Fibroblast of lung (primary cell): Measurements from ENCODE around the gene IGDCC3.

Source experiments
- CTCF ChIP-seq, 2 donors: IDR thresholded peaks in 1 of 2; conservative IDR thresholded peaks in 1 of 2; 1 replicate in 1 of 2; 2 replicates in 1 of 2; pipeline ENCODE4 v1.5.1; 2011 to 2012; ENCODE audit warnings: low read length in 2 of 2, control low read depth in 1 of 2, inconsistent platforms in 1 of 2, low read depth in 1 of 2, mild to moderate bottlenecking in 1 of 2
- EZH2 ChIP-seq: IDR thresholded peaks from 2 replicates; pipeline ENCODE4 v1.5.1; 2012; ENCODE audit warnings: low read length, control low read depth, mild to moderate bottlenecking; ENCODE audit errors: missing control alignments

GRCh38 chr15:65338366-65338765 lies 39.4 kb downstream of the IGDCC3 start:
- TF ChIP-seq CTCF (conservative IDR thresholded peaks at IDR 0.05 in 1 of 2, IDR thresholded peaks at IDR 0.05 in 1 of 2; ENCODE audit: low read depth in 1 of 2, low read length in 2 of 2) (no peak), EZH2 (no peak)
